SK-N-SH (cell line): ENCODE results near the gene TCF25.

Experiments used
- EP300 ChIP-seq, 2 experiments: IDR thresholded peaks; 2 replicates each; pipeline versions ENCODE4 v1.4.0 to v1.6.1; 2012; ENCODE audit warnings: borderline replicate concordance in 1 of 2, low read depth in 1 of 2, low read length in 1 of 2
- EZH2phosphoT487 ChIP-seq: fragments of 200-600 bp; sonication (generic); IDR thresholded peaks from 2 replicates; pipeline ENCODE4 v1.6.1; 2017; ENCODE audit warnings: low read depth, mixed run types, mild to moderate bottlenecking, antibody characterized with exemption, moderate library complexity, borderline replicate concordance
- JUND ChIP-seq: IDR thresholded peaks from 2 replicates; pipeline ENCODE4 v1.4.0; 2012
- RCOR1 ChIP-seq: fragments of 150-350 bp; IDR thresholded peaks from 2 replicates; pipeline ENCODE4 v1.6.1; 2017; ENCODE audit warnings: antibody characterized with exemption, low read length
- REST ChIP-seq: IDR thresholded peaks from 2 replicates; pipeline ENCODE4 v1.6.1; 2012; ENCODE audit warnings: mild to moderate bottlenecking, low read depth, low read length, moderate library complexity
- TEAD4 ChIP-seq: IDR thresholded peaks from 2 replicates; pipeline ENCODE4 v1.4.0; 2012; ENCODE audit warnings: mild to moderate bottlenecking, borderline replicate concordance; ENCODE audit not compliant: insufficient read depth
- ZBTB33 ChIP-seq: IDR thresholded peaks from 2 replicates; pipeline ENCODE4 v1.4.0; 2012; ENCODE audit warnings: low read depth, borderline replicate concordance
- TF ChIP-seq, protein P1 (sequence below): fragments of 200-600 bp; sonication (generic); IDR thresholded peaks from 2 replicates; pipeline ENCODE4 v1.6.1; 2017; ENCODE audit warnings: antibody characterized with exemption, mild to moderate bottlenecking, moderate library complexity
- TF ChIP-seq, protein P2 (sequence below): IDR thresholded peaks from 2 replicates; pipeline ENCODE4 v1.4.0; 2012; ENCODE audit warnings: low read depth, borderline replicate concordance
- TF ChIP-seq, protein P3 (sequence below): IDR thresholded peaks from 2 replicates; pipeline ENCODE4 v1.4.0; 2012; ENCODE audit warnings: low read depth
- TF ChIP-seq, protein P4 (sequence below): IDR thresholded peaks from 2 replicates; pipeline ENCODE4; 2012

DNA sequence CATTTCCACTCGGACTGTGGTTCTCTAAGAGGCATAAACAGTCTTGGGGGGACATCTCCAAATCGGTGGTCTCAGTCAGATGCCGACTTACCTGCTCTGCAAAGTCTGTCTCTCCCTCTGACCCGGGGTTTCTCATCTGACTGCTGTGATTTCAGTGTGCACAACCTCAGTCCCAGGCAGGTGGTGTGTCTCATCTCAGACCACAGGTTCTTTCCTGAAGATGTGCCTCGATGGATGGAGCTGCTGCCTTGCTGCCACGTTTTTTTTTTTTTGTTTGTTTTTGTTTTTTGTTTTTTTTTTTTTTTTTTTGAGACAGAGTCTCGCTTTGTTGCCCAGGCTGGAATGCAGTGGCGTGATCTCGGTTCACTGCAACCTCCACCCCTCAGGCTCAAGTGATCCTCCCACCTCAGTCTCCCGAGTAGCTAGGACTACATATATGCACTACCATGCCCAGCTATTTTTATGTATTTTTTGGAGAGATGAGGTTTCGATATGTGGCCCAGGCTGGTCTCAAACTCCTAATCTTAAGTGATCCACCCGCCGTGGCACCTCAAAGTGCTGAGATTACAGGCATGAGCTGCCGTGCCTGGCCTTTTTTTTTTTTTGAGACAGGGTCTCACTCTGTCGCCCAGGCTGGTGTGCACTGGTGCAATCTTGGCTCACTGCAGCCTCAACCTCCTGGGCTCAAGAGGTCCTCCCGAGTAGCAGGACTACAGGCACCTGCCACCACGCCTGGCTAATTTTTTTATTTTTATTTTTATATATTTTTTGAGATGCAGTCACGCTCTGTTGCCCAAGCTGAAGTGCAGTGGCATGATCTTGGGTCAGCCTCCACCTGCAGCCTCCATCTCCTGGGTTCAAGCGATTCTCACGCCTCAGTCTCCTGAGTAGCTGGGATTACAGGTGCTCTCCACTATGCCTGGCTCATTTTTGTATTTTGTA lies 29.7 kb upstream of the TCF25 start:
- TF ChIP-seq, protein P1, sequence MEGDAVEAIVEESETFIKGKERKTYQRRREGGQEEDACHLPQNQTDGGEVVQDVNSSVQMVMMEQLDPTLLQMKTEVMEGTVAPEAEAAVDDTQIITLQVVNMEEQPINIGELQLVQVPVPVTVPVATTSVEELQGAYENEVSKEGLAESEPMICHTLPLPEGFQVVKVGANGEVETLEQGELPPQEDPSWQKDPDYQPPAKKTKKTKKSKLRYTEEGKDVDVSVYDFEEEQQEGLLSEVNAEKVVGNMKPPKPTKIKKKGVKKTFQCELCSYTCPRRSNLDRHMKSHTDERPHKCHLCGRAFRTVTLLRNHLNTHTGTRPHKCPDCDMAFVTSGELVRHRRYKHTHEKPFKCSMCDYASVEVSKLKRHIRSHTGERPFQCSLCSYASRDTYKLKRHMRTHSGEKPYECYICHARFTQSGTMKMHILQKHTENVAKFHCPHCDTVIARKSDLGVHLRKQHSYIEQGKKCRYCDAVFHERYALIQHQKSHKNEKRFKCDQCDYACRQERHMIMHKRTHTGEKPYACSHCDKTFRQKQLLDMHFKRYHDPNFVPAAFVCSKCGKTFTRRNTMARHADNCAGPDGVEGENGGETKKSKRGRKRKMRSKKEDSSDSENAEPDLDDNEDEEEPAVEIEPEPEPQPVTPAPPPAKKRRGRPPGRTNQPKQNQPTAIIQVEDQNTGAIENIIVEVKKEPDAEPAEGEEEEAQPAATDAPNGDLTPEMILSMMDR, result no peak
- no peak for TF ChIP-seq REST
- TF ChIP-seq JUND, result no peak
- TF ChIP-seq, protein P2, sequence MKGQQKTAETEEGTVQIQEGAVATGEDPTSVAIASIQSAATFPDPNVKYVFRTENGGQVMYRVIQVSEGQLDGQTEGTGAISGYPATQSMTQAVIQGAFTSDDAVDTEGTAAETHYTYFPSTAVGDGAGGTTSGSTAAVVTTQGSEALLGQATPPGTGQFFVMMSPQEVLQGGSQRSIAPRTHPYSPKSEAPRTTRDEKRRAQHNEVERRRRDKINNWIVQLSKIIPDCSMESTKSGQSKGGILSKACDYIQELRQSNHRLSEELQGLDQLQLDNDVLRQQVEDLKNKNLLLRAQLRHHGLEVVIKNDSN, result no peak
- no peak for TF ChIP-seq EZH2phosphoT487
- TF ChIP-seq, protein P3, sequence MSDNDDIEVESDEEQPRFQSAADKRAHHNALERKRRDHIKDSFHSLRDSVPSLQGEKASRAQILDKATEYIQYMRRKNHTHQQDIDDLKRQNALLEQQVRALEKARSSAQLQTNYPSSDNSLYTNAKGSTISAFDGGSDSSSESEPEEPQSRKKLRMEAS, result no peak
- TF ChIP-seq, protein P4, sequence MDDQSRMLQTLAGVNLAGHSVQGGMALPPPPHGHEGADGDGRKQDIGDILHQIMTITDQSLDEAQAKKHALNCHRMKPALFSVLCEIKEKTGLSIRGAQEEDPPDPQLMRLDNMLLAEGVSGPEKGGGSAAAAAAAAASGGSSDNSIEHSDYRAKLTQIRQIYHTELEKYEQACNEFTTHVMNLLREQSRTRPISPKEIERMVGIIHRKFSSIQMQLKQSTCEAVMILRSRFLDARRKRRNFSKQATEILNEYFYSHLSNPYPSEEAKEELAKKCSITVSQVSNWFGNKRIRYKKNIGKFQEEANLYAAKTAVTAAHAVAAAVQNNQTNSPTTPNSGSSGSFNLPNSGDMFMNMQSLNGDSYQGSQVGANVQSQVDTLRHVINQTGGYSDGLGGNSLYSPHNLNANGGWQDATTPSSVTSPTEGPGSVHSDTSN, result no peak
- TF ChIP-seq ZBTB33, result no peak
- TF ChIP-seq EP300 (IDR thresholded peaks at IDR 0.05; ENCODE audit: borderline replicate concordance in 1 of 2, low read depth in 1 of 2, low read length in 1 of 2), result no peak
- TF ChIP-seq TEAD4, result no peak
- TF ChIP-seq RCOR1, result no peak
